Thyroid gland (tissue), 4 donors: ENCODE results near the gene CRTC3.

ENCODE experiments used
- POLR2A ChIP-seq, 2 donors: fragments of 450-650 bp; IDR thresholded peaks; one replicate each; pipeline ENCODE4 v1.6.1; 2017; ENCODE audit warnings: antibody characterized with exemption in 2 of 2, mild to moderate bottlenecking in 2 of 2, moderate library complexity in 1 of 2
- TF ChIP-seq, protein P1 (sequence below), 6 experiments: fragments of 200-600 bp in 3 of 6; fragments of 450-650 bp in 3 of 6; sonication (generic) in 3 of 6; IDR thresholded peaks; one replicate each; pipeline ENCODE4 v1.5.1; 2016 to 2019; ENCODE audit warnings: antibody characterized with exemption in 6 of 6, mild to moderate bottlenecking in 2 of 6, inconsistent platforms in 1 of 6, moderate library complexity in 1 of 6

GRCh38 chr15:90585863-90586262 is 56.1 kb downstream of the CRTC3 start:
- no peak for TF ChIP-seq POLR2A (IDR thresholded peaks at IDR 0.05)
- TF ChIP-seq, protein P1, sequence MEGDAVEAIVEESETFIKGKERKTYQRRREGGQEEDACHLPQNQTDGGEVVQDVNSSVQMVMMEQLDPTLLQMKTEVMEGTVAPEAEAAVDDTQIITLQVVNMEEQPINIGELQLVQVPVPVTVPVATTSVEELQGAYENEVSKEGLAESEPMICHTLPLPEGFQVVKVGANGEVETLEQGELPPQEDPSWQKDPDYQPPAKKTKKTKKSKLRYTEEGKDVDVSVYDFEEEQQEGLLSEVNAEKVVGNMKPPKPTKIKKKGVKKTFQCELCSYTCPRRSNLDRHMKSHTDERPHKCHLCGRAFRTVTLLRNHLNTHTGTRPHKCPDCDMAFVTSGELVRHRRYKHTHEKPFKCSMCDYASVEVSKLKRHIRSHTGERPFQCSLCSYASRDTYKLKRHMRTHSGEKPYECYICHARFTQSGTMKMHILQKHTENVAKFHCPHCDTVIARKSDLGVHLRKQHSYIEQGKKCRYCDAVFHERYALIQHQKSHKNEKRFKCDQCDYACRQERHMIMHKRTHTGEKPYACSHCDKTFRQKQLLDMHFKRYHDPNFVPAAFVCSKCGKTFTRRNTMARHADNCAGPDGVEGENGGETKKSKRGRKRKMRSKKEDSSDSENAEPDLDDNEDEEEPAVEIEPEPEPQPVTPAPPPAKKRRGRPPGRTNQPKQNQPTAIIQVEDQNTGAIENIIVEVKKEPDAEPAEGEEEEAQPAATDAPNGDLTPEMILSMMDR (IDR thresholded peaks at IDR 0.05) = no peak
